Muscle layer of duodenum (tissue), 2 donors: ENCODE measurements around the gene LRTM1.

ENCODE experiments used
- H3K27ac ChIP-seq: one replicate; pipeline ENCODE4 v1.7.0; 2013; ENCODE audit warnings: mild to moderate bottlenecking, low read length
- H3K27me3 ChIP-seq: one replicate; pipeline ENCODE4 v1.7.0; 2013; ENCODE audit warnings: low read depth, mild to moderate bottlenecking, control low read depth, low read length
- H3K36me3 ChIP-seq, 2 donors: one replicate each; pipeline ENCODE4 v1.7.0; 2013; ENCODE audit warnings: low read length in 2 of 2, control low read depth in 1 of 2, mild to moderate bottlenecking in 1 of 2; ENCODE audit not compliant: insufficient read depth in 2 of 2, control insufficient read depth in 1 of 2
- H3K4me1 ChIP-seq, 2 donors: one replicate each; pipeline ENCODE4 v1.7.0; 2013; ENCODE audit warnings: low read length in 2 of 2, mild to moderate bottlenecking in 2 of 2, control low read depth in 1 of 2, moderate library complexity in 1 of 2; ENCODE audit not compliant: insufficient read depth in 2 of 2, control insufficient read depth in 1 of 2
- H3K4me3 ChIP-seq, 2 donors: one replicate each; pipeline ENCODE4 v1.7.0; 2013; ENCODE audit warnings: low read length in 2 of 2, low read depth in 1 of 2, mild to moderate bottlenecking in 1 of 2
- H3K9me3 ChIP-seq, 2 donors: one replicate each; pipeline ENCODE4 v1.7.0; 2013; ENCODE audit warnings: low read length in 2 of 2, control low read depth in 1 of 2, mild to moderate bottlenecking in 1 of 2; ENCODE audit not compliant: control insufficient read depth in 1 of 2
- donor health status: healthy.

The LRTM1 gene

DNA sequence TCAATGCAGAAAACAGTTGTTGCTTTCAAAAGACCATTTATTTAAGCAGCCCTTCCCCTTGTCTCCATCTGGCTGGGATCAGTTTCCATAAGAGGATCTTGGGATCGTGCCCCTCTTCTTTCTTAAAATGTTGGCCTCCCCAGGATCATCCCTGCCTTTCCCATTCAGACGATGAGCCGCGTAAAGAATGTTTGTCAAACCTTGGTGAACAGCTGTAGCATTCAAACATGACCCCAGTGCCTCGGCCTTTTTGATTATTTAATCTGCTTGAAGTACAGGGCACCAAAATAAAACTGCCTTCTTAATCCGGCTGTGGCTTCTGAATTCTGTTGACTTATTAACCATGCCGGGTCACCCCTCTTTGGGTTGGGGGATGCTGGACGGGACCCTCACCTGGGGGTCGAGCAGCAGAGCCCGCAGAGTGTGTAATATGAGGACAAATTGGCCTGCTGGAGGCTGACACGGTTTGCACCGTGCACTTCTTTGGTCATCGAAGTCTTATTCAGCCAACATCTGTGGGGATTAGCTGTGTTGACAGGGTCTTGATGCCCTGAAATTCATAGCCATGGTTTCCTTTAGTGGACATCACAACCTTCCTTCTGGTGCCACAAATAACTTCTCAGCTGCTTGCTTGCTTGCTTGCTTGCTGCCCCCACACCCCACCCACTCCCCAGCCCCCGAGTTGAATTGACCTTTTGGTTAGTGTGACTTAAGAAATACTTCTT, at the start of gene LRTM1:
Gene LRTM1, minus strand, starts transcription at position 14 of the 725 bp plus-strand sequence. CDS start 148 bp downstream, outside the sequence.
- Histone ChIP-seq H3K27me3 (no peaks in the 10 kb centered on the region), H3K4me3 (no peak within 1 kb of the TSS), H3K4me1 (no peaks in the 10 kb centered on the region), H3K36me3 (no peaks in the 10 kb centered on the region), H3K27ac (no peak within 1 kb of the TSS), H3K9me3 (no peaks in the 10 kb centered on the region)

DNA sequence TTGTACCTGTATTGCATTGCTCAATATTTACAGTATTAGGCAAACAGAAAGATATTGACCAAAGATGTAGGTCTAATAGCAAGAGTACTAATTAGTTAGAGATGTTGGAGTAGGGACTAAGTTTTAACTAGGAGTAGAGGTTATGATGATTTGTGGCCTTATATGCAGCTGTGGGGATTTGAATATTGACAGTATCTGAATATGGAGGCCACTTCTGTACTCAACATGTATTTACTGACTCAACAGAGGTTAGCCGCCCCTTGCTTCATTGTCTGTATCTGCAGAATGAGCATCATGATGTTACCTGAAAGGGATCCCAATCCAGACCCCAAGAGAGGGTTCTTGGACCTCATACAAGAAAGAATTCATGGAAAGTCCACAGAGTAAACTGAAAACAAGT, 49.6 kb upstream of the LRTM1 start:
- no peaks in the 10 kb centered on the region for H3K4me1 ChIP-seq
- no peak overlapping the region for H3K4me3 ChIP-seq
- no peak overlapping the region for H3K27ac ChIP-seq
- no peaks in the 10 kb centered on the region for H3K9me3 ChIP-seq
- H3K36me3 ChIP-seq, result no peaks in the 10 kb centered on the region
- H3K27me3 ChIP-seq, result no peaks in the 10 kb centered on the region

DNA sequence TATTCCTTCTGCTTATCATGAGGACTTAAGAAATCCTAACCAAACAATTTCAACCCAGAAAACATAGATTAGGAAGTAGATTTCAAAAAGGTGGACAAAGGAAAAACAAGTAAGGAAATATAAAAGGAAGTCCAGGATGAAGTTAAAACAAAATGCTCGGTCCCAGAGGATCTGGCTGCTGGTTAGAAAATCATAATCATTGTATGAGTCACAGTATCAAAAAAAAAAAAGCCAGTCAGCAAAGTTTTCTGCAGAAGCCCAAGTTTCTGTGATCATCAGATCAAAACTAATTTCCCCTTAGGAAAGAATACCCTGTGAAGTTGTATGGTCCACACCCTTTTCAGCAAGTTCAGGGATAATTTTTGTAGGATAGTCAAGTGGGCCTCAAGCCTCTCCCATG, 43.0 kb upstream of the LRTM1 start:
- Histone ChIP-seq H3K4me3 (no peak overlapping the region), H3K4me1 (no peaks in the 10 kb centered on the region), H3K36me3 (no peaks in the 10 kb centered on the region), H3K27ac (no peak overlapping the region), H3K27me3 (no peaks in the 10 kb centered on the region), H3K9me3 (no peaks in the 10 kb centered on the region)

DNA sequence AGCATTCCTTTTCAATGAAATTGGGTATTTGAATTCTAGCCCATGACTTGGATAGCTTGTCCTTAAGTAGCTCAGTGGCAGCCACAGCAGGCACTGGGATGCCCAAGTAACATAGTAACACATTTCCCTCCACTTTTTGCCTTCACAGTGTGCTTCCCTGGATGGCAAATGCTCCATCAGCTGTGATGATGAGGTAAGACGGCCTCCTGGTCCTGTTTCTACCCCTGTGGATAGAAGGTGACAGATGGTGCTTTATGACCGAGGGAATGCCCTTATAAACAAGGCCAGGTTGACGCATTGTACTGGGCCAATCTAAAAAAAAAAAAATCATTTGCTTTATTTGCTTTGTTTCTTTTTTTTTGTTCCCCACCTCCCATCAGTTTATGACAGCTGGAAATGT, 41.8 kb upstream of the LRTM1 start:
- Histone ChIP-seq H3K27ac (no peak overlapping the region), H3K27me3 (no peaks in the 10 kb centered on the region), H3K4me3 (no peak overlapping the region), H3K4me1 (no peaks in the 10 kb centered on the region), H3K36me3 (no peaks in the 10 kb centered on the region), H3K9me3 (no peaks in the 10 kb centered on the region)

DNA sequence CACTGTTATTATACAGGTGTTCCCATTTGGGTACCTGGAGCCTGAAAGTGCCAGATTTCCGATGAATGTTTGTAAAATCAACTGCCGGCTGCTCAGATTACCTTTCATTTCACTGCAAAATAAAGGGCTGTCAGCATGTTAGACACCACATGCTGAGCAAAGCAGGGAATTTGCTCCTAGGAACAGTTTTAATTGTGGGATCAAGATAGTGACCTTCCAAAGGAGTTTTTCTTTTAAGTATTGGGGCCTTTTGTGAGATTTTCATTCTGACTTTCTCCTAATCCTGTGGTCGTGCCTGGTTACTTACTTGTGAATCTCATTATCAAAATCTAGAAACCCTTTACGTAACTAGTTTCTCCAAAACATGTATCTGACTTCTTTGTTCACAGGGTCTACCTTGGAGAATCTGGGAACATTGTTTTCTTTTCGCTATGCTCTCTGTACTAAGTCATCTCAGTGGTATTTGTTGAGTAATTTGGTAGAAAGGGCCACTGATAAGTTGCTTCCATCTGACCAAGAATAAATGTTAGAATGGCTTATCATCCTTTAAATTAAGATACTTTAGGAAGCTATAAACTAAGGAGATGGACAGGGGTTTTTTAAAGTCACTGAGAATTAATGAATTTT, 40.8 kb upstream of the LRTM1 start:
- Histone ChIP-seq H3K36me3 (no peaks in the 10 kb centered on the region), H3K4me1 (no peaks in the 10 kb centered on the region), H3K4me3 (no peak overlapping the region), H3K27me3 (no peaks in the 10 kb centered on the region), H3K27ac (no peak overlapping the region), H3K9me3 (no peaks in the 10 kb centered on the region)

DNA sequence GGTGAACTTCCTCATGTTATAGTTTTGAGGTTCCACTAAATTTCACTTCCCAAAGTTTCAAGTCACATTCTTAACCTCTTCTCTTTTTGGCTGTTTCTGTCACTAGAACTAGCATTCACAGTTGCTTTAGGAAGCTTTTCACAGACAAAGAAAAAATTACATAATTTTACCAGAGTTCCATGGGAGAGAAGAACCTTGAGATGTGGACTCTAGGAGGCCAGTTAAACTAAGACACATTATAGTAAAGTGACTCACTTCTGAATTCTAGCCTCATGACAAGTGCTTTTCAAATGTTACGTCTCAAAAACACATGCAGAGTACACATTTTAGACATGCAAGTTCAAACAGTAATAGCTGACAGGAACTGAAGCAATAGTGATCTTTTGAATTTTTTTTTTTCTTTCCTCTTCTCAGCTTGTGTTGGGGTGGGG, 39.9 kb upstream of the LRTM1 start:
- H3K36me3 ChIP-seq, result no peaks in the 10 kb centered on the region
- H3K27me3 ChIP-seq, result no peaks in the 10 kb centered on the region
- H3K9me3 ChIP-seq, result no peaks in the 10 kb centered on the region
- no peaks in the 10 kb centered on the region for H3K4me1 ChIP-seq
- no peak overlapping the region for H3K27ac ChIP-seq
- H3K4me3 ChIP-seq, result no peak overlapping the region

DNA sequence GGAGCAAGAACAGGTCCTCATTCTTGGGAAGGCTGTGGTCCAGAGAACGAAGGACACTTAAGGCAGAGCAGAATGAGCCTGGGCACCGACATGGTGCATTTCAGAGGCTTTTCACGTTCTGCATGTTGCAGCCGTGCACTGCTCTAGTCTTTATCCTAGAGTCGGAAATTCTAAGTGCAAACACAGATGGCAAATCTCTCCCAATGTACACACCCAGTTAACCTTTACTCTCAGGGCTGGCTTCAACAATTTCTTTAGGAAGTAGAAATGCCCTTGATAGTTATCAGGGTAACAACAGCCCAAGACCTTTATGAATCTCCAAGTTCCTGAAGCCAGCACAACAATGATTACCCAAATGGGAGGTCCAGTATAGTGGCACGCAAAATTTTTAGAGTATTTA, 39.1 kb upstream of the LRTM1 start:
- Histone ChIP-seq H3K4me3 (no peak overlapping the region), H3K36me3 (no peaks in the 10 kb centered on the region), H3K27me3 (no peaks in the 10 kb centered on the region), H3K27ac (no peak overlapping the region), H3K9me3 (no peaks in the 10 kb centered on the region), H3K4me1 (no peaks in the 10 kb centered on the region)

DNA sequence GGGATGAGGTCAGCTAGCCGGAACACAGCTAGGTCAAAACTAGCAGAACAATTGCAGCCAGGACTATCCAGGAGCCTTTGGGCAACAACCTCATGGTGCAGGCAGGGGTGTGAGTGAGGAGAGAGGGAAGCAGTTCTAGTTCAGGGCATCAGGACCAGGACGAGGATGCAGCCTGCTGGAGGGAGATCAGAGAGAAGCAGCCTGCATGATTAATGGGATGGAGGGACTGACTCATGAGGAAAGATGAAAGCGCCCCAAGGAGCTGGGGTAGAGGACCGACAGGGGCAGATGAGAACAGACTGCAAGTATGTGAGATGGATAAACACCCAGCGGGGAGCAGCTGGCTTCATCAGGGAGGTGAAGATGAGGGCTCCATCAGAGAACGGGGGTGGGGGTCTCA, 37.9 kb upstream of the LRTM1 start:
- H3K27ac ChIP-seq, result no peak overlapping the region
- no peaks in the 10 kb centered on the region for H3K36me3 ChIP-seq
- H3K27me3 ChIP-seq, result no peaks in the 10 kb centered on the region
- no peaks in the 10 kb centered on the region for H3K9me3 ChIP-seq
- H3K4me3 ChIP-seq, result no peak overlapping the region
- H3K4me1 ChIP-seq, result no peaks in the 10 kb centered on the region

DNA sequence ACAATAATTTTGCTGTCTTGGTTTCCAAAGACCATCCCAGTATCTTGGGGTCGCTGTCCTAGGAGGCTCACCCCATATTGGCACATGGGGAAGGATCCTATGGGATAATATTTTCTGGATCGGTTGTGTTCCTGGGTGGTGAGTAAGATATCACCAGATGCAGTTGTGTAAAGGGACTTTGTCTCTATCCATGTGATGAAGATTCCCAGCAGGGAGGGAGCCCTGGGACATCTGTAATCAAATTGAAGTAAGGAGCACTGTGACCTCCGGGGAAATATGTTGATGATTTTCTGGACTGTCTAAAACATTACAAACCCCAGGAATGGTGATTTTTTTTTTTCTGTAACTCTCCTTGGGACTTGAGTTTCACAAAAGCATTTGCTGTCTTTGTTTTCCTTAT, 36.2 kb upstream of the LRTM1 start:
- H3K9me3 ChIP-seq, result no peaks in the 10 kb centered on the region
- no peak overlapping the region for H3K27ac ChIP-seq
- H3K4me3 ChIP-seq, result no peak overlapping the region
- no peaks in the 10 kb centered on the region for H3K4me1 ChIP-seq
- no peaks in the 10 kb centered on the region for H3K36me3 ChIP-seq
- H3K27me3 ChIP-seq, result no peaks in the 10 kb centered on the region

DNA sequence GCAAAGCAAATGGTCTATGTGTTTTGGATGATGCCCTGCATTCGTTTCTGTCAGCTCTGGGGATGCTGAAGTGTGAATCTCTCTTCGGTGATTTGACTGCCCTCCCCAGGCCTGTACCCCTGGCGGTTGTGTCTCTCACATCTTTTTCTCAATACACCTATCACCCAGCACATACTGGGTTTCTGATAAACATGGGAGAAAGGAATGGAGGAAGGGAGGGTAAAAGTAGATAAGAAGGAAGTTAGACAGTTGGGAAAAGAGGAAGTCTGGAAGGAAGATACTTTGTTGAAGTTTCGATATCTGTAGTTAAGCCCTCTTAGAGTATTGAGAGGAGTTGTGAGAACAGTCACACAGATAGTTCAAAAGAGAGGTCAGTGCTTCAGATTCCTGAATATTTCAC, 35.8 kb upstream of the LRTM1 start:
- Histone ChIP-seq H3K4me3 (no peak overlapping the region), H3K4me1 (no peaks in the 10 kb centered on the region), H3K36me3 (no peaks in the 10 kb centered on the region), H3K9me3 (no peaks in the 10 kb centered on the region), H3K27ac (no peak overlapping the region), H3K27me3 (no peaks in the 10 kb centered on the region)

DNA sequence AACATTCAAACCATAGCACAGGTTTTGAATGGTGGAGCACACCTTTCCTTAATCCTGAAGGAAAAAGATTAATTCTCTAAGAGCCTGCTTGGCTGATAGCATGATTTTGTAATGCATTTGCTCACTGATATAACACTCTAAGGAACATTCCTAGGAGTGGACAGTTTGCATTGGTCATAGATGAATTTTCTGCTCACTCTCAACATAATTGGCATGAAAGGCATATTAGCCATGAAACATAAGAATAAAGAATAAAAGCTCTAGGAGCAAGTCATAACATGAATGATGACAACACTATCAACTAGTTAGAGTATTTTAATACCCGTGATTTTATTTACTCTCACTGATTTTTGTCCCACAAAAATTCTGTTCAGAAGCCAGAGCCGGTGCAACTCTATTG, 34.3 kb upstream of the LRTM1 start:
- Histone ChIP-seq H3K4me1 (no peaks in the 10 kb centered on the region), H3K4me3 (no peak overlapping the region), H3K36me3 (no peaks in the 10 kb centered on the region), H3K9me3 (no peaks in the 10 kb centered on the region), H3K27me3 (no peaks in the 10 kb centered on the region), H3K27ac (no peak overlapping the region)

DNA sequence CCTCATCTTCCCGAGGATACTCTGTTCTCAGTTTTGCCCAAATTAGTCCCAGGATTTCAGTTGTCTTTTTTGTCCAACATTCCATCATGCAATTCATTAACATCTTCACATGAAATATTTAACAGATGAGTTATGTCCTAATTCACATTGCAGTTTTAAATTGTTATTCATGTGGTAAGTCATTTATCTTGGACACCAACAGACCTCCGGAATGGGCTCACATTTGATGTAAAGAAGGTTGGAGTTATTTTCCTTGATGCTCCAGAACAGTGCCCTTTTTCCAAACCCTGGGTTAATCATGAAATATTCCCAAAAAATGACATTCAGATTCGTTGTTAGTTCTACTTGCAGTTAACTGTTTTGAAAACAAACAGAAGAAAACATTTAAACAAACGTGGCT, 32.8 kb upstream of the LRTM1 start:
- Histone ChIP-seq H3K27ac (no peak overlapping the region), H3K9me3 (no peaks in the 10 kb centered on the region), H3K4me1 (no peaks in the 10 kb centered on the region), H3K4me3 (no peak overlapping the region), H3K36me3 (no peaks in the 10 kb centered on the region), H3K27me3 (no peaks in the 10 kb centered on the region)
